ENCODE data around the gene EMILIN3.

The EMILIN3 gene

DNA sequence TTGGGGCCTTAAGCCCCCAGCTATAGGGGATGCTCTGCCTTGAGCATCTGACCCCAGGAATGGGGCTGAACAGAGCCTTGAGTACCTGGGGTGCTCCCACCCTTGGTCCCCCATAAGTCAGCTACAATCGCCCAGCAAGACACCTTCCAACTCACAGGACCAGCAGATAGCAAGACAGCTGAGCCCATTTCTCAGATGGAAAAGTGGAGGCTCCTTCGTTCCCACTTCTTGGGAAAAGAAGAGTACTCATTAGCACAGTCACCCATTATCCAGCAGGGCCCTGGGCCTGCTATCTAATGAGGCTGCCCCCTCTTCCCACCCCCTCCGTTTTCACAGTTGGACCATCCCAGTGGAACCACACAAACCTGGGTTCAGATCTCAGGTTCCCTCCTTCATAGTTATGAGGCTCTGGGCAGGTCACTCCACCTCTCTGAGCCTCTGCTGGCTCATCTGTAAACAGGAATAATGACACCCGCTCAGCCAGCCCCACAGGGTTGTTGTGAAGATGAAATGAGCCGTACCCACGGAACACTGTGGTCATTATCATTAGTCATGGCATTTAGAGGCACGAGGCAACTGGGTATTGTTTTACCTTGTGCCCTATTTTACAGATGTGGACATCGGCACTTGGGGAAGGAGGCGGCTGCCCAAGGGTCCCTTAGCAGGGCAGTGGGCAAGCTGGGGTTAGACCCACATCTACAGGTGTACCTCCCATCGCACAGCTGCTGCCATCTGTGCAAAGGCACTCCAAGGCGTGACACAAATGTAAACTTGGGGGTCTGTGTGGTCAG lies 21.5 kb downstream of the EMILIN3 start:
- H3K79me2 ChIP-seq (ENCODE audit: control insufficient read depth, insufficient read depth, low read length, unreplicated experiment) = peaks cover 24% of the 10 kb centered on the region

DNA sequence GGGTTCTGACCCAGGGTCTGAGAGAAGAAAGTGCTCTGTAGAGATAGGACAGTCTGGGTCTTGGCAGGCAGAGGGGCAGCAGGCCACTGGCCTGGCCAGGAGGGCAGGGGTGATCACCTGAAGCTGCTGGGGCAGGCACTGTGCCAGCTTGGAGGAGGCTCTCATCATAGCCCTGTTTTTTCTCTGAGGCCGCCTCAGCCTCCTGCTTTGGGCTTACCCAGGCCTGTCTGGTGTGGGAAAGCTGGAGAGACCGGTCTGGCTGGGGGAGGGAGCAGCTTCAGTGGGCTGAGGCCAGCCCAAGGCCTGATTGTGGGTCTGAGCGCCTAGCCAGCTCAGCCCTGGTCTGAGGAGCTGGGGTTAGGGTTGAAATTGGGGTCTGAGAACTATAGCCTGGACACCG lies 22.1 kb downstream of the EMILIN3 start:
- Histone ChIP-seq H3K27me3 (ENCODE audit: insufficient read depth, low read length) (no peaks in the 10 kb centered on the region), H3K4me1 (ENCODE audit: control insufficient read depth, insufficient read depth, low read length, unreplicated experiment) (peaks cover 13% of the 10 kb centered on the region), H3K79me2 (ENCODE audit: control insufficient read depth, insufficient read depth, low read length, unreplicated experiment) (peaks cover 24% of the 10 kb centered on the region), H2AFZ (ENCODE audit: low read length, unreplicated experiment) (no peak overlapping the region), H3K36me3 (ENCODE audit: insufficient read depth, low read length) (peaks cover 2% of the 10 kb centered on the region; the same call in 1 of the 2 replicates), H3K4me3 (ENCODE audit: low read depth, low read length) (no peak overlapping the region), H3K27ac (ENCODE audit: low read depth, low read length) (no peak overlapping the region)

More for the DNA sequence above, 21.5 kb downstream of the EMILIN3 start:
- H3K27ac ChIP-seq (ENCODE audit: low read depth, low read length) = no peak overlapping the region
- peaks cover 2% of the 10 kb centered on the region; the same call in 1 of the 2 replicates for H3K36me3 ChIP-seq (ENCODE audit: insufficient read depth, low read length)
- H2AFZ ChIP-seq (ENCODE audit: low read length, unreplicated experiment) = no peak overlapping the region
- no peaks in the 10 kb centered on the region for H3K27me3 ChIP-seq (ENCODE audit: insufficient read depth, low read length)
- H3K4me3 ChIP-seq (ENCODE audit: low read depth, low read length) = no peak overlapping the region
- H3K4me1 ChIP-seq (ENCODE audit: control insufficient read depth, insufficient read depth, low read length, unreplicated experiment) = peaks cover 9% of the 10 kb centered on the region

DNA sequence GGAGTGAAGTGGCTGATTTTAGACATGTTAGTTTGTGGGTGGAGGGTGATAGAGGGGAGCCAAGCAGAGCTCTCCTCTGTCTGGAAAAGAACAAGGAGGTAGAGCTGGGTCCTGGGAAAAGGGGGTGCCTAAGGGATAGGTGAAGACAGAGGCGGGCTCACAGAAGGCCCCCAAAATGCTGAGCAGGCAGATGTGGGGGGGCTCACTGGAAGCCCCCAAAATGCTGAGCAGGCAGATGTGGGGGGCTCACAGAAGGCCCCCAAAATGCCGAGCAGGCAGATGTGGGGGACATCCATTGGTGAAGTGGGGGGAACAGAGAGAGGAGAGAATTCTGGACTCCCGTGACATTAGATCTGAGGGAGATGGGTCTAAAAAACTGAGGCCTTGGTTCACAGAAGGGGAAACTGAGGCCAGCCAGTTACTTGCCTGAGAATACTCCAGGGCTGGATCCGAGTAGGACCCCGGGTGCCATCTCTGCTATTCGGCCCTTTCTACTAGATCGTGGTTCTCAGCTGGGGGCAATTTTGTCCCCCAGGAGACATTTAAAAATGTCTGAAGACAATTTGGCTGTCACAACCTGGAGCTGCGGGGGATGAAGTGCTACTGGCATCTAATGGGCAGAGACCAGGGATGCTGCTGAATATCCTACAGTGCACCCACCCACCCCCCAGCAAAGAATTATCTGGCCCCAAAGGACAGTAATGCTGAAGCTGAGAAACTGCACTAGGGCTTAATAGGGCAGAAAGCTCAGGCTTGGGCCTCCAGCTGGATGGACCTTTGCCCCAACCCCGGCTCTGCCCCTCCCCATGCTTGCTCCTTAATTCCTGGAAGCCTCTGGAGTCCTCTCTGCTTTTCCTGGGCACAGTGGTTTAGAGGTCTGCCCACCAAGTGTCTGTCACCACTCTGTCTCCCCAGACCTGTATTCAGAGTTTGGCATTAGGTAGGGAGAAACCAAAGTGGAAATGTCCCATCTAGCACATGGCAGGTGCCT lies 23.8 kb downstream of the EMILIN3 start:
- Histone ChIP-seq H3K27ac (ENCODE audit: low read depth, low read length) (no peak overlapping the region), H3K4me3 (ENCODE audit: low read depth, low read length) (no peak overlapping the region; the same call in 1 of the 2 replicates), H3K79me2 (ENCODE audit: control insufficient read depth, insufficient read depth, low read length, unreplicated experiment) (peaks cover 24% of the 10 kb centered on the region), H2AFZ (ENCODE audit: low read length, unreplicated experiment) (no peak overlapping the region), H3K36me3 (ENCODE audit: insufficient read depth, low read length) (peaks cover 2% of the 10 kb centered on the region; the same call in 1 of the 2 replicates), H3K4me1 (ENCODE audit: control insufficient read depth, insufficient read depth, low read length, unreplicated experiment) (peaks cover 16% of the 10 kb centered on the region), H3K27me3 (ENCODE audit: insufficient read depth, low read length) (no peaks in the 10 kb centered on the region)

DNA sequence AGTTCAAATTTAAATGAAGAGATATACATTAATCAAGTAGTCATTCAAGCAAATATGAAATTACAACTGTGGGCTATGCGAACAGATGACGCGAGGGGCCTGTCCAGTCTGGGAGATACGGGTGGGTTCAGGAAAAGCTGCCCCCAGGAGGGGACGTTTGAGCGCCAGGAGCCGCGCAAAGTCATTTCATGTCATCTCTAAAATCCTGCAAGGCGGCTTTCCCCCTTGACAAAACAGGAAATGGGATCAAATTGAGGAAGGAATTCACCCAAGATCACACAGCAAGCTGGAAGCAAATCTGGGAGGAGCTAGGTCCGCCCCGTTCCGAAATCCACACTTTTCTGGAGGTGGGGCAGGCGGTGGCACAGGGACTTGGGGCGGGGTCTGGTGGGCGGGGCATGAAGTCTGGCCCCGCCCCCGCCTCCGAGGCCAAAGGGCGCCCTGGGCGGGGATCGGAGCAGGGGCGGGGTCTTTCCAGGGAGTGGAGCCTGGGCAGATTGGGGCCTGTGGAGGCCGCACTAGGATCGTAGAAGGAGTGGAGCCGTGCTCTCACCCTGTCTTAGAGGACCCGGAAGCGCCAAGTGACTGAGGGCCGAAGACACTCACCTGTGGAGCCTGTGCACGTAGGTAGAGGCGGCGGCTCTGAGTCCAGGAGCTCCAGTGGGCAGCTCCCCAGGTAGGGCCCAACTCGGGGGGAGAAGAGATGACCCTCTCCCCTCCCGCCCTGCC lies 26.1 kb downstream of the EMILIN3 start, which contains the start of gene LPIN3:
Gene LPIN3 (plus strand): TSS at position 495 of the 729 bp plus-strand sequence. CDS start 4,983 bp downstream, outside the sequence.
- Histone ChIP-seq H3K79me2 (ENCODE audit: control insufficient read depth, insufficient read depth, low read length, unreplicated experiment) (peaks cover 24% of the 10 kb centered on the region), H3K27me3 (ENCODE audit: insufficient read depth, low read length) (no peaks in the 10 kb centered on the region), H3K4me3 (ENCODE audit: low read depth, low read length) (peak within 1 kb of the TSS; percentile 80), H3K4me1 (ENCODE audit: control insufficient read depth, insufficient read depth, low read length, unreplicated experiment) (peaks cover 16% of the 10 kb centered on the region), H3K27ac (ENCODE audit: low read depth, low read length) (peak within 1 kb of the TSS; percentile 32; the same call in 1 of the 2 replicates), H2AFZ (ENCODE audit: low read length, unreplicated experiment) (peak within 1 kb of the TSS; percentile 58), H3K36me3 (ENCODE audit: insufficient read depth, low read length) (no peaks in the 10 kb centered on the region)

DNA sequence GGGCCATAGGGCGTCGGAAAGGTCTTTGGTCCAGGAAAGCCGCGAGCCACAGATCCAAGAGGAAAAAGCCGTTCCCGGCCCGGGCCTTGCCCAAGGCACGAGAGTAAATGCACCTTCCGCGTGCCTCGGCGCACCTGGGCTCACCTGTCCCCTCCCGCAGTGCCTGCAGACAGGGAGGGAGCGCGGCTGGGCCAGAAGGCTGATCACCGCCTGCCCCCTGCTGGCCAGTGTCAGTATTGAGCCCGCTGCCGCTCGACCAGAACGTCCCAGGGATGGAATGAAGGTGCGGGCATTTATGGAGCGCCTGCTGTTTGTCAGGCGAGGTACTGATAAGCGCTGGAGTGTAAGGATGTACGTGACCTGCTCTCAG lies 26.7 kb downstream of the EMILIN3 start:
- Histone ChIP-seq H3K27ac (ENCODE audit: low read depth, low read length) (peak overlapping the region; percentile 32; the same call in 1 of the 2 replicates), H3K79me2 (ENCODE audit: control insufficient read depth, insufficient read depth, low read length, unreplicated experiment) (peaks cover 24% of the 10 kb centered on the region), H3K4me1 (ENCODE audit: control insufficient read depth, insufficient read depth, low read length, unreplicated experiment) (peaks cover 16% of the 10 kb centered on the region), H3K27me3 (ENCODE audit: insufficient read depth, low read length) (no peaks in the 10 kb centered on the region), H2AFZ (ENCODE audit: low read length, unreplicated experiment) (peak overlapping the region; percentile 58), H3K4me3 (ENCODE audit: low read depth, low read length) (peak overlapping the region; percentile 80), H3K36me3 (ENCODE audit: insufficient read depth, low read length) (no peaks in the 10 kb centered on the region)

DNA sequence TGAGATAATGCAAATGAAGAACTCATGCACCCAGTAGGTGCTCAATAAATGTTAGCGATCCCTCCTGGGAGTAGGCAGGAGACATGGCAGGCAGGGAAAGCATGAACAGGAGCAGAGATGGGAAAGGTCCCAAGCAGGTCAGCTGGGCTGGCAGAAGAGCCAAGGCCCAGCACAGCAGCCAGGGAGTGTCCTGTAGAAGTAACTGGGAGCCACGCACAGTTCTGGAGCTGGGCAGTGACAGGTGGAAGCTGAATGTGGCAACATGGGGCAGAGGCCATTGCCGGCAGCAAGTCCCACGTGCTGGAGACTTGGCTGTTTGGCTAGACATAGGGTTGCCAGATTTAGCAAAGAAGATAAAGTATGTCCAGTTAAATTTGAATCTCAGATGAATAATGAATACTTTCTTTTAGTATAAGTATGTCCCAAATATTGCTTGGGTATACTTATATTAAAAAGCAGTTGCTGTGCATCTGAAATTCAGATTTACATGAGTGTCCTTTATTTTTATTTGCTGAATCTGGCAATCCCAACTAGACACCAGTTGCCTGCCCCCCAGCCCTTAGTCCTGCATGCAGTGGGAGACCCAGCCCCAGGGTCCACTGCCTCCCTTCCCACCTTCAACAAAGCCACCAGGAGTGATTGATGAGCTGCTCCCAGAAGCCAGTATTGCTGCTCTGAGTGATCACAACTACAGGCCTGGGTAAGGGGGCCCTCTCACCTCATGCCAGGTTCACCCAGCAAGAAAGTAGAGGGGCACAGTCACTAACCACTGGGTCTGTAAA lies 29.7 kb downstream of the EMILIN3 start:
- peaks cover 11% of the 10 kb centered on the region for H3K4me1 ChIP-seq (ENCODE audit: control insufficient read depth, insufficient read depth, low read length, unreplicated experiment)
- H2AFZ ChIP-seq (ENCODE audit: low read length, unreplicated experiment) = no peak overlapping the region
- H3K4me3 ChIP-seq (ENCODE audit: low read depth, low read length) = no peak overlapping the region
- no peak overlapping the region for H3K27ac ChIP-seq (ENCODE audit: low read depth, low read length)
- H3K79me2 ChIP-seq (ENCODE audit: control insufficient read depth, insufficient read depth, low read length, unreplicated experiment) = peaks cover 10% of the 10 kb centered on the region
- H3K27me3 ChIP-seq (ENCODE audit: insufficient read depth, low read length) = no peaks in the 10 kb centered on the region
- no peaks in the 10 kb centered on the region for H3K36me3 ChIP-seq (ENCODE audit: insufficient read depth, low read length)

DNA sequence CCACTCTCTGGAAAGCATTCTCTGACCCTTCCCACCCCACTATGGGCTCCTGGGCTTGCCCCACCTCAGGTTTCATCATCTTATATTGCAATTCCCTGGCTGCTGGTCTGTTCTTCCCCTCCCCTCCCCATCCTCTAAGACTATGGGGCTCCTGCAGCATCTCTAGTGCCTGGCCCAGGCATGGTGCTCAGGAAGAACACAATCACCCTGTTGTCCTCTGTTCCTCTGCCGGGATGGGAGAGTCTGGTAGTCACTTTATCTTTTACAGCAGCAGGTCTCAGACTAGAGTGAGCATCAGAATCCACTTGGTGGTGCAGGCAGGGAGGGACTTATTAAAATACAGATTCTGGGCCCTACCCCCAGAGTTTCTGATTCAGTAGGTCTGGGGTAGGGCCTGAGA lies 31.0 kb downstream of the EMILIN3 start:
- Histone ChIP-seq H3K79me2 (ENCODE audit: control insufficient read depth, insufficient read depth, low read length, unreplicated experiment) (no peaks in the 10 kb centered on the region), H3K27me3 (ENCODE audit: insufficient read depth, low read length) (no peaks in the 10 kb centered on the region), H3K4me3 (ENCODE audit: low read depth, low read length) (no peak overlapping the region), H3K4me1 (ENCODE audit: control insufficient read depth, insufficient read depth, low read length, unreplicated experiment) (peaks cover 8% of the 10 kb centered on the region), H3K36me3 (ENCODE audit: insufficient read depth, low read length) (no peaks in the 10 kb centered on the region), H3K27ac (ENCODE audit: low read depth, low read length) (no peak overlapping the region), H2AFZ (ENCODE audit: low read length, unreplicated experiment) (no peak overlapping the region)

DNA sequence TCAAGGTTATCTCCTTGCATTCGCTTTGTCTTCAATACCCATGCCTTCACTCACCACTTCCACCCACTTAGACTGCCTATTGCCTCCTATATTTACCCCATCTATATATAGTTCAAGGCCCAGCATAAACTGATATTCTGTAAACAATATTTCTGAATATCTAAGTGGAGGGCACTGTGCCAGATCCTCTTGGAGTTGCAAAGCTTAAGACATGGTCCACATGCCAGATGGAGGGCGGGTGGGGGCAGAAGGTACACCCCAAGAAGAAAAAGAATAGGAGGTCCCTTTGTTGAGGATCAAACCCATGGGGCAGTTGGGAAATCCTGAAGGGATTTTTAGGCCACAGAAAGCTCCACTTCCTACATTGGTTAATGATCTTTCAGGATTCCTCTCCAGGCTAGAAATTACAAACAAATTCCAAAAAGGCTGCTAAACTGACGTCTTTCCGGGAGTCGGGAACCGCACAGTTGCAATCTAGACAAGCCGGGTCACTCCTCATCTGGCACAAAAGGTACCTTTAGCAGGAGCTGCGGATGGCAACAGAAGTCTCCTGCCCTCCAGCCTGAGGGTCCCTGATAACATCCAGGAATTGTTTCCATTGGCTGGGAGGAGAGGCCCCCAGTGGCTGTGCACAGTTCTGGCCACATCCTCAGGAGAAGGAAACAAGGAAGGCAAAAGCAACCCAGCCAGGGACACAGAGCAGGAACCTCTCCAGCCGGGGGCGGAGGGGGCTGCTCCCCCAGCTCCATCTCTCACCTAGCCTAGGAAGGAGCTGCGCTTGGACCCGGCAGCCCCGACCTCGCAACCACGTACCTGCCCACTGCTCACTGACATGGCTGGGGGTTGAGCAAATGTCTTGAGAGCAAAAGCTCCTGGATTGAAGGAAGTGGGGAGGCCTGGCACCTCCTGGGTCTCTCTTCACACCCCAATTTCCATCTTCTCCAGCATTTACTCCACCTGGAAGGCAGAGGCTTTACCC lies 31.9 kb downstream of the EMILIN3 start:
- Histone ChIP-seq H3K27ac (ENCODE audit: low read depth, low read length) (no peak overlapping the region), H3K4me1 (ENCODE audit: control insufficient read depth, insufficient read depth, low read length, unreplicated experiment) (peaks cover 14% of the 10 kb centered on the region), H3K4me3 (ENCODE audit: low read depth, low read length) (no peak overlapping the region), H3K36me3 (ENCODE audit: insufficient read depth, low read length) (no peaks in the 10 kb centered on the region), H3K27me3 (ENCODE audit: insufficient read depth, low read length) (no peaks in the 10 kb centered on the region), H3K79me2 (ENCODE audit: control insufficient read depth, insufficient read depth, low read length, unreplicated experiment) (no peaks in the 10 kb centered on the region), H2AFZ (ENCODE audit: low read length, unreplicated experiment) (no peak overlapping the region)

DNA sequence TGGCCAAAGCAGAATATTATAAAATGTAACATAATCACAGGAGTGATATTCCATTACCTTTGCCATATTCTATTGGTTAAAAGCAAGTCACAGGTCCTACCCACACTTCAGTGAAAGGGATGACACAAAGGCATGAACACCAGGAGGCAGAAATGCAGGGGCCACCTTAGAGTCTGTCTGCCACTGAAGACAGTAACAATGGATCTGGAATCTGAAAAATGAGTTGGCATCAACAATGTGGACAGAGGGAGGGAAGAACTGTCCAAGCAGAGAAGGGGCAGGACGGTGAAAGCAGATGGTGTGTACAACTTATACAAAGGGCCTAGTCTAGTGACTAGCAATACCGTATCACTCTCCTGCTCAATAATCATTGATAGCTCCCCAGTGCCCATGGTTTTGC lies 32.6 kb downstream of the EMILIN3 start:
- no peak overlapping the region for H3K27ac ChIP-seq (ENCODE audit: low read depth, low read length)

More for the DNA sequence above, 32.6 kb downstream of the EMILIN3 start:
- Histone ChIP-seq H3K36me3 (ENCODE audit: insufficient read depth, low read length) (no peaks in the 10 kb centered on the region), H3K4me3 (ENCODE audit: low read depth, low read length) (no peak overlapping the region), H3K27me3 (ENCODE audit: insufficient read depth, low read length) (no peaks in the 10 kb centered on the region), H3K4me1 (ENCODE audit: control insufficient read depth, insufficient read depth, low read length, unreplicated experiment) (peaks cover 16% of the 10 kb centered on the region), H2AFZ (ENCODE audit: low read length, unreplicated experiment) (no peak overlapping the region), H3K79me2 (ENCODE audit: control insufficient read depth, insufficient read depth, low read length, unreplicated experiment) (no peaks in the 10 kb centered on the region)

Data from ACC112 (cell line).